GM18517 (cell line): ENCODE measurements around the gene ZHX3.

Source experiments
- ATAC-seq: cut with Tn5 transposase; IDR thresholded peaks from one replicate; pipeline ENCODE4 v1.9.1; 2021; ENCODE audit warnings: mild to moderate bottlenecking, moderate library complexity; ENCODE audit not compliant: unreplicated experiment

The ZHX3 gene

GRCh38 chr20:41174373-41174772, 143.2 kb downstream of the ZHX3 start:
- no peak for ATAC-seq

GRCh38 chr20:41173791-41174341, 143.7 kb downstream of the ZHX3 start:
- no peak for ATAC-seq

GRCh38 chr20:41173161-41173721, 144.3 kb downstream of the ZHX3 start:
- no peak for ATAC-seq

- no peak for ATAC-seq
Measured at GRCh38 chr20:41172296-41173140, 145.0 kb downstream of the ZHX3 start.

- no peak for ATAC-seq
Measured at GRCh38 chr20:41171736-41172295, 145.7 kb downstream of the ZHX3 start.

- ATAC-seq = no peak
Measured at GRCh38 chr20:41170386-41171105, 147.0 kb downstream of the ZHX3 start.

GRCh38 chr20:41169791-41170351, 147.7 kb downstream of the ZHX3 start:
- ATAC-seq = no peak

- ATAC-seq = no peak
Measured at GRCh38 chr20:41169162-41169690, 148.3 kb downstream of the ZHX3 start.

GRCh38 chr20:41168281-41169161, 149.0 kb downstream of the ZHX3 start:
- no peak for ATAC-seq

- no peak for ATAC-seq
Measured at GRCh38 chr20:41167481-41168253, 149.9 kb downstream of the ZHX3 start.

GRCh38 chr20:41167118-41167470, 150.4 kb downstream of the ZHX3 start:
- ATAC-seq = no peak

- ATAC-seq = no peak
Measured at GRCh38 chr20:41166201-41167117, 151.1 kb downstream of the ZHX3 start.

GRCh38 chr20:41165001-41165882, 152.3 kb downstream of the ZHX3 start:
- ATAC-seq = no peak

GRCh38 chr20:41163821-41164220, 153.7 kb downstream of the ZHX3 start:
- no peak for ATAC-seq

GRCh38 chr20:41162396-41162795, 155.1 kb downstream of the ZHX3 start:
- no peak for ATAC-seq

- no peak for ATAC-seq
Measured at GRCh38 chr20:41161886-41162285, 155.6 kb downstream of the ZHX3 start.

- no peak for ATAC-seq
Measured at GRCh38 chr20:41160686-41161085, 156.8 kb downstream of the ZHX3 start.
